ENCODE data around the gene OR1A1. TPM values are rescaled to one million over a fixed set of nuclear protein-coding genes. Genes with fewer than 3 reads are reported as not detected.
"Not testable (repeated sequence)": the region's sequence is repeated elsewhere in the genome, so short reads cannot be mapped to it uniquely, and the experiment has no call there.

The OR1A1 gene, protein sequence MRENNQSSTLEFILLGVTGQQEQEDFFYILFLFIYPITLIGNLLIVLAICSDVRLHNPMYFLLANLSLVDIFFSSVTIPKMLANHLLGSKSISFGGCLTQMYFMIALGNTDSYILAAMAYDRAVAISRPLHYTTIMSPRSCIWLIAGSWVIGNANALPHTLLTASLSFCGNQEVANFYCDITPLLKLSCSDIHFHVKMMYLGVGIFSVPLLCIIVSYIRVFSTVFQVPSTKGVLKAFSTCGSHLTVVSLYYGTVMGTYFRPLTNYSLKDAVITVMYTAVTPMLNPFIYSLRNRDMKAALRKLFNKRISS
- not detected for polyA plus RNA-seq (2012; ENCODE audit: missing spikeins)

- DNase-seq (ENCODE audit: insufficient read length) (no peak), FAIRE-seq (no peak)
- TF ChIP-seq POLR2A (IDR thresholded peaks at IDR 0.05; ENCODE audit: low read depth, low read length): no peak
- no peak for TF ChIP-seq TAF1 (IDR thresholded peaks at IDR 0.05; ENCODE audit: borderline replicate concordance, low read depth, low read length)
- TF ChIP-seq POLR2AphosphoS5 (IDR thresholded peaks at IDR 0.05; ENCODE audit: low read depth, low read length): no peak
Observed at GRCh38 chr17:3207367-3207766, at the start of gene OR1A1. Gene OR1A1, plus strand, starts transcription at chr17:3207667. Its CDS starts 7,954 bp downstream, at chr17:3215621.

GRCh38 chr17:3167574-3167973 is 39.9 kb upstream of the OR1A1 start:
- no peak for DNase-seq (ENCODE audit: insufficient read length)
- no peak for FAIRE-seq
- no peak for TF ChIP-seq POLR2A (IDR thresholded peaks at IDR 0.05; ENCODE audit: low read depth, low read length)
- no peak for TF ChIP-seq TAF1 (IDR thresholded peaks at IDR 0.05; ENCODE audit: borderline replicate concordance, low read depth, low read length)
- no peak for TF ChIP-seq POLR2AphosphoS5 (IDR thresholded peaks at IDR 0.05; ENCODE audit: low read depth, low read length)

DNA sequence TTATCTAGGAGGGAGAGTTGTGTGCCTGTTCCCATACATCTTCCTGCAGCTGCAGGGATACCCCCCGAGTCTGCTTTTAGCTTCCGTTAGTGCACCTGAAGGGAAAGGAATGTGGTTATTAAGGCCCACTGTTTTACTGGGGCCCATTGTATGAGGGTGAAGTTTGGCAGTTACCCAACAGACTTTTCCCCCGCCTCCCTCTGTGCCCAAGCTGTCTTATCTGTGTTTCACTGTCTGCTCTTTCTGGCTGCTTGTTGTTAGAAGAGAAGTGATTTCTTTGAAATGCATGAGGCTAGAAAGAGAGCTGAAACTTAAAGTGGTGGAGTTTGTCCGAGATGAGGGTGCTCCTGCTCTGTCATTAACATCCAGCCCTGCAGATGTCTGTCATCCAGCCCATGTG is 17.5 kb upstream of the OR1A1 start:
- TF ChIP-seq POLR2A (IDR thresholded peaks at IDR 0.05; ENCODE audit: low read depth, low read length) (no peak), TAF1 (IDR thresholded peaks at IDR 0.05; ENCODE audit: borderline replicate concordance, low read depth, low read length) (no peak), POLR2AphosphoS5 (IDR thresholded peaks at IDR 0.05; ENCODE audit: low read depth, low read length) (no peak)
- no peak for FAIRE-seq
- no peak for DNase-seq (ENCODE audit: insufficient read length)

DNA sequence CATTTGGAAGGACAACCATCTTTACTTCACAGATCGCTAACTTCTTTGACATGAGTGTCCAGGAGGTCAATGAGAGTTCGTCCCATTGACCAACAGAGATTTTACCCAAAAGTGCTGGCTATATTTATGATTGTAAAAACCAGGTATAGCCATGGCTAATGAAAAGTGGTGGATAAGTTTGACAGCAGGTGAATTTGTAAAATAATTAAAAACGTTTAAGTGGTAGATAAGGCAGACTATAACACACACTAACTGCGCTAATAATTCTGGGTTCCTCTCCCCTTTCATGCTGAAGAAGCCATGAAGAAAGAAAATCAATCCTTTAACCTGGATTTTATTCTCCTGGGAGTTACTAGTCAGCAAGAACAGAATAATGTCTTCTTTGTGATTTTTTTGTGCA is 10.2 kb upstream of the OR1A1 start, which contains the start of gene OR1A2:
OR1A2 (plus strand) TSS at position 301 of the 400 bp plus-strand sequence; CDS start at position 301, 0 bp downstream.
- FAIRE-seq: no peak

DNA sequence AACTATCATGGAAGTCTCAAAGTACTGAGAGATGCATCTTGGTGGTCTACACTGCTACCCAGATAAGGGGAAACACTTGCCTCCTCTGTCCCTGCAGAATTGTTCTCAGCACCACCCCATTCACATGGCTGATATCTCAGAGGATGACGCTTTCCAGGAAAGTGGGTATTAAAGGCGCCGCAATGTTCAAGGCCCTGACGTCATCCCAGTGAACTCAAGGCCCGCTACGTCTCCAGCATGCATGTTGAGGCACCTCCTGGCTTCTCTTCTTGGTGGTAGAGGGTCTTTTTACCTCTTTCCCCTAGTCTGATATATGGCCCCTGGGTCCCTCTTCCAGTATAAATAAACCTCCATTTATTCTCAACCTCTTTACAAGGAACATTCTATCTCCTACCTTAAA is 1.0 kb downstream of the OR1A1 start:
- no peak for TF ChIP-seq TAF1 (IDR thresholded peaks at IDR 0.05; ENCODE audit: borderline replicate concordance, low read depth, low read length)
- TF ChIP-seq POLR2A (IDR thresholded peaks at IDR 0.05; ENCODE audit: low read depth, low read length): no peak
- no peak for TF ChIP-seq POLR2AphosphoS5 (IDR thresholded peaks at IDR 0.05; ENCODE audit: low read depth, low read length)
- DNase-seq (ENCODE audit: insufficient read length) (no peak), FAIRE-seq (no peak)

More for the DNA sequence above, 10.2 kb upstream of the OR1A1 start, which contains the start of gene OR1A2:
- DNase-seq (ENCODE audit: insufficient read length): no peak
- TF ChIP-seq POLR2AphosphoS5 (IDR thresholded peaks at IDR 0.05; ENCODE audit: low read depth, low read length) (no peak), TAF1 (IDR thresholded peaks at IDR 0.05; ENCODE audit: borderline replicate concordance, low read depth, low read length) (no peak), POLR2A (IDR thresholded peaks at IDR 0.05; ENCODE audit: low read depth, low read length) (no peak)

- TF ChIP-seq POLR2A (IDR thresholded peaks at IDR 0.05; ENCODE audit: low read depth, low read length) (no peak), POLR2AphosphoS5 (IDR thresholded peaks at IDR 0.05; ENCODE audit: low read depth, low read length) (no peak), TAF1 (IDR thresholded peaks at IDR 0.05; ENCODE audit: borderline replicate concordance, low read depth, low read length) (no peak)
- DNase-seq (ENCODE audit: insufficient read length) (no peak), FAIRE-seq (no peak)
Observed at GRCh38 chr17:3213001-3213400, 5.5 kb downstream of the OR1A1 start.

DNA sequence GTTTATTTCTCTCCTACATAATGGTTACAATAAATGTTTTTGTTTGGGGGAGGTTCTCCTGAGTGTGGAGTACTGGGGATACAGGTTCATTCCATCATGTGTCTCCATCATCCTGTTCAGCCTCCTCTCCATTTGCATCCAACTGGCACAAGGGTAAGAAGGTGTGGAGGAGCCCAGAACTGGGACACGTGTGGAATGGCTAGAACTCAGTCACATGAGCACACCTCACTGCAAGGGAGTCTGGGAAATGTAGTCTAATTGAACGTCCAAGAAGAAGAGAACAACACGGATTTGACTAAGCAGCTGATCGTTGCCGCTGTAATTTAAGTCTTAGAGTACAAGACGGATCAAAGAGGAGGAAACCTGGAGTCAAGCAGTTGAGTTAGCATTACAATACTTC is 6.1 kb downstream of the OR1A1 start:
- TF ChIP-seq TAF1 (IDR thresholded peaks at IDR 0.05; ENCODE audit: borderline replicate concordance, low read depth, low read length): no peak
- no peak for TF ChIP-seq POLR2AphosphoS5 (IDR thresholded peaks at IDR 0.05; ENCODE audit: low read depth, low read length)
- no peak for TF ChIP-seq POLR2A (IDR thresholded peaks at IDR 0.05; ENCODE audit: low read depth, low read length)
- FAIRE-seq (no peak), DNase-seq (ENCODE audit: insufficient read length) (no peak)

GRCh38 chr17:3219978-3220377 is 12.5 kb downstream of the OR1A1 start:
- DNase-seq (ENCODE audit: insufficient read length); FAIRE-seq: not testable (repeated sequence)

DNA sequence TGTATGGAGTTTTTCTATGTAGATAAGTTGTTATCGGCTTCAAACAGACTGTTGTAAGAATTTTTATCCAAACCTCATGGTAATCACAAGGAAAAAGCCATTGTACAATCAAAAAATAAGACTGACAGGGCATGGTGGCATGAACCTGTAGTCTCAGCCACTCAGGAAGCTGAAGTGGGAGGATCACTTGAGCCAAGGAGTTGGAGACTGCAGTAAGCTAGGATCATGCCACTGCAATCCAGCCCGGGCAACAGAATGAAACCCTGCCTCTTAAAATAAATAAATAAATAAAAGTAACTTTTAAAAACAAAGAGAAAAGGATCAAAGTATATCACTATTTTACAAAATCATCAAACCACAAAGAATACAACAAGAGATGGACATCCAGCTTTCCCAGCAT is 14.4 kb downstream of the OR1A1 start:
- no peak for FAIRE-seq
- TF ChIP-seq POLR2AphosphoS5 (IDR thresholded peaks at IDR 0.05; ENCODE audit: low read depth, low read length) (no peak), TAF1 (IDR thresholded peaks at IDR 0.05; ENCODE audit: borderline replicate concordance, low read depth, low read length) (no peak)

GRCh38 chr17:3222505-3222904 is 15.0 kb downstream of the OR1A1 start:
- no peak for DNase-seq (ENCODE audit: insufficient read length)
- FAIRE-seq: no peak
- TF ChIP-seq POLR2A (IDR thresholded peaks at IDR 0.05; ENCODE audit: low read depth, low read length): no peak
- TF ChIP-seq POLR2AphosphoS5 (IDR thresholded peaks at IDR 0.05; ENCODE audit: low read depth, low read length): no peak
- no peak for TF ChIP-seq TAF1 (IDR thresholded peaks at IDR 0.05; ENCODE audit: borderline replicate concordance, low read depth, low read length)

More for the DNA sequence above, 14.4 kb downstream of the OR1A1 start:
- no peak for DNase-seq (ENCODE audit: insufficient read length)

DNA sequence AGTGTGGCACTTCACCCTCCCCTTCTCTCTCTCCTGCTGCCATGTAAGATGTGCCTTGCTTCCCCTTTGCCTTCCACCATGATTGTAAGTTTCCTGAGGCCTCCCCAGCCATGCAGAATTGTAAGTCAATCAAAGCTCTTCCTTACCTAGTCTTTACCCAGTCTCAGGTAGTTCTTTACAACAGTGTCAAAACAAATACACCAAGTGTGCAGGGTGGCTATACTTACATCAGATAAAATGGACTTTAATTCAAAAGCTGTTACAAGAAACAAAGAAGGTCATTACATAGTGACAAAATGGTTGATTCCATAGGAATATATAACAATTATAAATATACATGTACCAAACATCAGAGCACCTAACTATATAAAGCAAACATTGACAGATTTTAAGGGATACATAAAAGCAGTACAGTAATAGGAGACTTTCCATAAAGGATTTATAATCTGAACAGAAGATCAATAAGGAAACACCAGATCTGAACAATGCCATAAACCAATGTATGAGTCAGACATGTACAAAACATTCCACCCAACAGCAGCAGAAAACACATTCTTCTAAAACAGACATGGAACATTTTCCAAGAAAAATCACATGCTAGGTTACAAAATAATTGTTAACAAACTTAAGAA is 17.4 kb downstream of the OR1A1 start:
- not testable (repeated sequence) for DNase-seq (ENCODE audit: insufficient read length); FAIRE-seq

DNA sequence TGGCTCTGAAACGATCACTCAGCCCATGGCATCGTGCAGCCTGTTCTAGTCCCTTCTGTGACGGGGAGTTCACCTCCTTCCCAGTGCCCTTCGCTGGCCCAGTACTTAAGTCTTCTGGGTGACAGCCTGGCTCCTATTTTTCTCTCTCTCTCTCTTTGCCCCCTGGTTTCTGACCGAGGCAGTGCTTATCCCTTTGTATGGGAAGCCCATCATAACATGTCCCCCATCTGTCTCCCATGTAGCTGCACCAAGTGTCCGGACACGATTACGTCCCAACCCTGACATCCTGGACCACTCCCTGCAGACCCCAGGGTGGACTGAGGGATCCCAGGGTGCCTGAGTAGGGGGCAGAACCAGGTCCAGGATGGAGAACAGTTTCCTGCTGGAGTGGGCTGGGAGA is 24.8 kb downstream of the OR1A1 start:
- not testable (repeated sequence) for FAIRE-seq; DNase-seq (ENCODE audit: insufficient read length)

GRCh38 chr17:3238685-3239084 is 31.2 kb downstream of the OR1A1 start:
- DNase-seq (ENCODE audit: insufficient read length); FAIRE-seq: not testable (repeated sequence)

GRCh38 chr17:3241044-3241443 is 33.6 kb downstream of the OR1A1 start:
- not testable (repeated sequence) for FAIRE-seq; DNase-seq (ENCODE audit: insufficient read length)

GRCh38 chr17:3244841-3245240 is 37.4 kb downstream of the OR1A1 start:
- FAIRE-seq; DNase-seq (ENCODE audit: insufficient read length): not testable (repeated sequence)

DNA sequence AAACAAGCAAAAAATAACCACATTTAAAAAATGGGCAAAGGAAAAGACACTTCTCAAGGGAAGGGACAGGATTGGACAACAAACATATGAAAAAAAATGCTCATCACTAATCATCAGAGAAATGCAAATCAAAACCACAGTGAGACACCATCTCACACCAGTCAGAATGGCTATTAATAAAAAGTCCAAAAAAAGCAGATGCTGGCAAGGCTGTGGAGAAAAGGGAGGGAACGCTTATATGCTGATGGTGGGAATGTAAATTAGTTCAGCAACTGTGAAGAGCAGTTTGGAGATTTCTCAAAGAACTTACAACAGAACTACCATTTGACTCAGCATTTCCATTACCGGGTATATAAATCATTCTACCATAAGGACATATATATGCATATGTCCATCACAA is 41.5 kb downstream of the OR1A1 start:
- DNase-seq (ENCODE audit: insufficient read length); FAIRE-seq: not testable (repeated sequence)

All from GM12892 (cell line).